ENCODE data around the gene CCDC159.

CCDC159 gene

GRCh38 chr19:11355160-11356073 lies 9.1 kb downstream of the CCDC159 start, which contains the start of gene PLPPR2 (continued):
- TF ChIP-seq ZBTB49 (tag by site-specific recombination; IDR thresholded peaks at IDR 0.05; ENCODE audit: low read depth) (no peak), SP3 (tag by site-specific recombination; IDR thresholded peaks at IDR 0.05) (peak; percentile 42), ZNF175 (tag by site-specific recombination; IDR thresholded peaks at IDR 0.05) (0 out of 2 replicates have a peak, but pooled peaks have one; percentile 27), ZFP3 (tag by site-specific recombination; IDR thresholded peaks at IDR 0.05; ENCODE audit: low read depth) (no peak), ZNF449 (tag by site-specific recombination; IDR thresholded peaks at IDR 0.05) (0 out of 2 replicates have a peak, but pooled peaks have one; percentile 31), PATZ1 (tag by site-specific recombination; IDR thresholded peaks at IDR 0.05) (no peak), ZNF624 (tag by site-specific recombination; IDR thresholded peaks at IDR 0.05) (no peak), ZNF792 (tag by site-specific recombination; IDR thresholded peaks at IDR 0.05) (peak; percentile 84), ZNF341 (tag by site-specific recombination; IDR thresholded peaks at IDR 0.05; ENCODE audit: low read depth) (no peak), ZBTB8A (tag by site-specific recombination; IDR thresholded peaks at IDR 0.05) (no peak), ZNF48 (tag by site-specific recombination; IDR thresholded peaks at IDR 0.05) (no peak), ELK4 (IDR thresholded peaks at IDR 0.05; ENCODE audit: borderline replicate concordance, low read depth, low read length) (no peak), ZNF37A (tag by site-specific recombination; IDR thresholded peaks at IDR 0.05) (no peak), REPIN1 (tag by site-specific recombination; IDR thresholded peaks at IDR 0.05; ENCODE audit: low read depth) (peak; percentile 68; the same call in 1 of the 2 replicates), ZNF221 (tag by site-specific recombination; IDR thresholded peaks at IDR 0.05; ENCODE audit: borderline replicate concordance) (no peak), SP7 (tag by site-specific recombination; IDR thresholded peaks at IDR 0.05) (peak; percentile 63; the same call in 1 of the 2 replicates), REST (tag by site-specific recombination; IDR thresholded peaks at IDR 0.05) (no peak), SCRT1 (tag by site-specific recombination; IDR thresholded peaks at IDR 0.05; ENCODE audit: borderline replicate concordance) (no peak), ZNF280C (tag by site-specific recombination; IDR thresholded peaks at IDR 0.05) (0 out of 2 replicates have a peak, but pooled peaks have one; percentile 69), ZNF433 (tag by site-specific recombination; IDR thresholded peaks at IDR 0.05; ENCODE audit: low read depth) (no peak), ZNF513 (tag by site-specific recombination; IDR thresholded peaks at IDR 0.05) (no peak), ZNF138 (tag by site-specific recombination; IDR thresholded peaks at IDR 0.05; ENCODE audit: borderline replicate concordance) (no peak), ZEB2 (tag by site-specific recombination; IDR thresholded peaks at IDR 0.05) (no peak), HOXA7 (CRISPR knock-in tag; IDR thresholded peaks at IDR 0.05; ENCODE audit: borderline replicate concordance) (no peak)
